ENCODE data around the gene CHCHD3. TPM values are rescaled to one million over a fixed set of nuclear protein-coding genes. Genes with fewer than 3 reads are reported as not detected.
A peak's percentile ranks its signal among the peaks of the same experiment; 100 is the strongest.
"Not testable (repeated sequence)": the region's sequence is repeated elsewhere in the genome, so short reads cannot be mapped to it uniquely, and the experiment has no call there.

The CHCHD3 gene
- total RNA-seq, 1 donor from 2014 or later, result 91.3 TPM

DNA sequence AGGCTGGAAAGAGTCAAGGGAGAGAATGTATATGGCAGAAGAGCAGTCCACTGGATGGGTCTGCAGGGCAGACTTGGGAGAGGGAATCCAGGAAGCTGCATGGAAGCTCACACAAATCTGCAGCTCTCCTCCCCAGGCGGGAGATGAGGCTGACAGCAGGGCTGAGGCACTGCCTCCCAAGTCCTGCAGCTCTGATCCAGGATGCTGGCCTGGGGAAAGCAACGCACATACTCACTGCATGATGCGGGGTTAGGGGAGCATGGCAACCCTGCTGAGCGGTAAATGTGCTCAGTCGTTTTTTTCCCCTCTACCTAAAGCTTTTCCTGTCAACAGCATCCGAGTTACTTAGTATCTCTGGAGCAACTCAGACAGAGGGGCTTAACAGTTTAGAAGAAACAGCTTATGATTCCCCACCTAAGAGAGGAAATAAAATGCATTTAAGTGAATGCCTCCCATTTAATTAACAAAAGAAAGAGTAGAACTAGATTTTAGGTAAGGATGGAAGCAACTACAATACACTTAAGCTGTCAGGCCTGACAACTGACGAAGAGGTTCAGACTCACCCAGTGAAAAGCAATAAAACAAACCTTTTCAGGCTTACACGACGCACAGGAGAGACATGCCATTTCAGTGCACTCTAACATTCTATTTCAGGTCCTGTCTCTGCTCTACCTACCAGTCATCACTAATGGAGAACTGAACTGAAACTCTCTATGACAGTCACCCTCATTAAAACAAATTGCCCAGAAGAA is 37.0 kb downstream of the CHCHD3 start:
- DNase-seq (ENCODE audit: low read depth, low spot score), result no peak

DNA sequence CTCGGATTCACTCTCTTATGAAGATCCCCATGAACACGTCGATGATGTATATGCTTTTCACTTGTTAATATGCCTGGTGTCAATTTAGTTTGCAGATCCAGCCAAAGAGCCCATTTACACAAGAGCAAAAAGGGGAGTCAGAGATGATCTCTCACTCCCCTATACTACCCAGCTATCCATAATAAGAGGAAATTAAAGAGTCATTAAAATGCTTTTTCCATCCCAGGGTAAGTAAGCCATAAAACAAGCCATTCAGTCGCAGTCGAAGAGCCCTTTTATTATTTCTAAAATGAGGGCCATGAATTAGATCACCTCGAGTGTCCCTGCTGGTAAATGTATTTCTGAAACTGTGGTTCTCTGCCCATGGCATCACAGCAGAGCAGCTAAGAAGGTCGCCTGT is 41.2 kb downstream of the CHCHD3 start:
- DNase-seq (ENCODE audit: low read depth, low spot score), result no peak

DNA sequence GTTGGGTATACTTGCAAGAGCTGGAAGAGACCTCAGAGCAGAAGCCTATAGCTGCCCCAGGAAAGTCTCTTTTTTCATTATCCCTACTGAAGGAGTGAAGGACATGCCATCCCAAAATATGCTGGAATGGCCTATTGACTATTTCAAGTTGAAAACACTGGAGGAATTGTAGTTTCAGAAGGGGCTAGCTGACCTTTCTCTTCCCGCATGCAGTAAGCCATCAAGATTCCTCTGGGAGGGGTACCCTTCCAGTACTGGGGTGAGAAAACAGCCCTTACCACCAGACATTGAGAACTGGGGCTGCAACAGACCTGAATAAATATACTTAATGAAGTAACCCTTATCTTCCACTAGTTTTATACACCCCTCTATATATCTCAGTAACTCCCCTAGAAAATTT is 41.7 kb downstream of the CHCHD3 start:
- no peak for DNase-seq (ENCODE audit: low read depth, low spot score)

DNA sequence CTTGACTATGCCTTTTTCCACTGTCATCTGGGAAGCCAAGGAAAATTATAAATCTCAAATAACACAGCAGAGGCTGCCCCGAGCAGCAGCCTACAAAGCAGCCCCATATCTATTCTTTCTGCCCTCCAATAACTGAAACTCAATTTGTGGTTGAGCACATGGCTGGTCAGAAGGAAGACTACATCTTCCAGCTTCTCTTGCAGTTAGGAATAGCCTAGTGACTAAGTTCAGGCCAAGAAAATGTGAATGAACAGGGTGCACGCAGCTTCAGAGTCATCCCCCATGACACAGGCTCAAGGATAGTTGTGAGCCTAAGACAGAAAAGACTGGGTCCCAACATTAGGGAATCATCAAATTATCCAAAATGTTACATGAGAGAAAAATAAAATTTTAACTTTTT is 42.3 kb downstream of the CHCHD3 start:
- no peak for DNase-seq (ENCODE audit: low read depth, low spot score)

DNA sequence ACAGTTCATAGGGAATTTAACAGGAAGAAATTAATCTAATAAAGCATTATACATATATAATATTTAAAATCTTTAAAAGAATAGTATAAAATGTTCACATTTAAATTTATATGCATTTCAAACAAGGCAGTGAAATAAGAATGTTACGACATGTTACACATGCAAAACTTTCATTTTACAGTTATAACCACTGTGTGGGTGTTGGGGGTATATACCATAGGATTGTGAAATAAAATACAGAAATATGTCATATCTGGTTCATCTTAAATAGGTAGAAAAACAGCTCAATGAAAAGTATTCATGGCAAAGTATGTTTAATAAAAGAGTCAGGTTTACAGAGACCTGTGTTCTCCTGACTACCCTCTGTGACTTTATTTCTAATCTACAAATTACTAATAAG is 45.6 kb downstream of the CHCHD3 start:
- no peak for DNase-seq (ENCODE audit: low read depth, low spot score)

DNA sequence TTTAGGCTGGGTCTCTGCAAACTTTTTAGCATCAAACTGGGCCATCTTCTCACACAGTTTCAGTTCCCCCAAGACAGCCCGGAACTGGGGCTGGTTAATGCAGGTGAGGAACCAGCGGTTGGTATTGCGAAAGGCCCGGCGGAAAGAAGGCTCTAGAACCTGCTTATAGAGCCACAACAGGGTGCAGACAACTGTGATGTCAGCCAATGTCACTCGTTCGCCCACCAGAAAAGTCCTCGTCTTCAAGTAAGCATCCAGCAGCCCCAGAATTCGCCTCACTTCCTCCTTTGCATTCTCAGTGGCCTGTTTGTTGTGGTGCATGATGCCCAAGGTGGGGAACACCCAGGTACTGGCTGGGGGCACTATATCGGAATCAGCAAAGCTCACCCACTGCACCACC is 46.6 kb downstream of the CHCHD3 start:
- DNase-seq (ENCODE audit: low read depth, low spot score), result not testable (repeated sequence)

DNA sequence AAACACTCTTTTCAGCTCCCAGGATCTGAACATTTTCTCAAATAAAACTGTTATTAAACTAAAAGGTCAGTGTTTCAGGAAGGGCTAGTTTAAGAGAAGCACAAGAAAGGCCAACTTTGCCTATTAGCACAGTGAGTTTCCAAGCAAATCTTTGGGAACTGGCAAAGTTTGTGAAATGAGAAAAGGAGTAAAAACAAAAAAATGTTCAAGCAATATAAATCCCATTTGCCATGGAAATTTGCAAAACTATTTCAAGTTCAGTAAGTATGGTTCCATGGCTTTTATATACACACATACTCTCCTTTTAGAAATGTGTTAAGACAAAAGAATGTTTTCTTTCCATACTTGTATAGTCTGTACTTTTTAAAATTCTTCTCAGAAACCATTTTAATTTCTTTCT is 51.5 kb downstream of the CHCHD3 start:
- DNase-seq (ENCODE audit: low read depth, low spot score), result no peak

DNA sequence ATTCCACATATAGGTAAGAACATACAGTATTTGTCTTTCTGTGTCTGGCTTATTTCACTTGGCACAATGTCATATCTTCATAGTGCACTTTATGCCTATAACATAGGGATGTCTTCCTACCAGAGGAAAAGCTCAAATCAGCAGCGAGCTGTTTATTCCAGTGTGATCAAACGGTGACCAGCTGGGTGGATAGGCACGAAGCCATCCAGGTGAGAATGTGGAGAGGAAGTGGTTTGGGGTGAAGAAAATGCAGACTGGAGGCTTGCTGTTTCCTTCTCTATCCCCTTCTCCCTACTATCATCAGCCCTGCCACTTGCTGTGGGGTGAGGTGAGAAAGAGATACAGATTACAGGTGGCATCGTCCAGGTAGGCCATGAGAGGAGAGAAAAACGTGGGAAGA is 52.4 kb downstream of the CHCHD3 start:
- DNase-seq (ENCODE audit: low read depth, low spot score), result no peak

DNA sequence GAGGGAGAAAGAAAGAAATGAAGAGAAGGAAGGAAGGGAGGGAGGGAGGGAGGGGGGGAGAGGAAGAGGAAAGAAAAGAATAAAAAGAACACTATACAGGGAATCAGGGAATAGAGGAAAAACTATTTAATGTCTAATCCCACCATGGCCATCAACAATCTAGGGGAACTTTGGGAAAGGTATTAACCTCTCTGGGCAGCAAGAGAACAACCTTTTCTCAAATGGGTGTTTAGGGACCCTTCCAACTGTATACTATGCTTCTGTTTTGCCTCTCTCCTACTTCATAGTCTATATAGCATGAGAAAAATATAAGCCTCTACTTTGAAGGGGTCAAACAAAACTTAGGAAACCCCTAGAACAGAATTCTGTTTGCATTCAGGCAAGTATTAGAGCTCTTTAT is 54.5 kb downstream of the CHCHD3 start:
- no peak for DNase-seq (ENCODE audit: low read depth, low spot score)

DNA sequence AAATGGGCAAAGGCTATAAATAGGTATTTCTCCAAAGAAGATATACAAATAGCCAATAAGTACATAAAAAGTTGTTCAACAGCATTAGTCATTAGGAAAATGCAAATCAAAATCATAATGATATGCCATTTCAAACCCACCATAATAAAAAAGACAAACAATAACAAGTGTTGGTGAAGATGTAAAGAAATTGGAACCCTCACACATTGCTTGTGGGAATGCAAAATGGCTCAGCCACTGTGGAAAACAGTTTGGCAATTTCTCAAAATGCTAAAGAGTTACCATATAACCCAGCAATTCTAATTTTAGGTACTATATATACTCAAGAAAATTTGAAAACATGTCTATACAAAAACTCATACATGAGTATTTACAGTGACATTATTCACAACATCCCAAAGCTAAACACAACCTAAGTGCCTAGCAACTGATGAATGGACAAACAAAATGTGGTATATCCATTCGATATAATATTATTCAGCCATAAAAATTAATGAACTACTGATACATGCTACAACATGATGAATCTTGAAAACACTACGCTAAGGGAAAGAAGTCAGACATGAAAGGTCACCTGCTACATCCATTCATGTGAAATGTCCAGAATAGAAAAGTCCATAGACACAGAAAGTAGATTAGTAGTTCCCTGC is 55.6 kb downstream of the CHCHD3 start:
- no peak for DNase-seq (ENCODE audit: low read depth, low spot score)

DNA sequence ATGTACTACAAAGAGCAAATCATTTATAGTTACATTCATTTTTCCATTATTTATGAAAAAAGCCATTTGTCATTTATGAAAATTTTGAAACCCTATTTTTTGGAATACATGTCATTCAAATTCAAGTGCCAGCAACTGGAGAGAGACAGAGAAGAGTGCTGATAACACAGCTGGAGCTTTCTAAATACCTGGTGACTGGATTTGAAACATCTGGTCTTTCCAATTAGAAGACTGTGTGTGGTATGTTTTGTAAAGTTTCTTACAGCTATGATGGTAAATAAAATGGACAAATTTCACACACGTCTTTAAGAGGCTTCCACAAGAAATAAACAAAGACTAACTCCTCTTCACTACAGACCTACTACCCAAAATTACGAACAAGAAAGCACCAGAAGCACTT is 56.8 kb downstream of the CHCHD3 start:
- no peak for DNase-seq (ENCODE audit: low read depth, low spot score)

DNA sequence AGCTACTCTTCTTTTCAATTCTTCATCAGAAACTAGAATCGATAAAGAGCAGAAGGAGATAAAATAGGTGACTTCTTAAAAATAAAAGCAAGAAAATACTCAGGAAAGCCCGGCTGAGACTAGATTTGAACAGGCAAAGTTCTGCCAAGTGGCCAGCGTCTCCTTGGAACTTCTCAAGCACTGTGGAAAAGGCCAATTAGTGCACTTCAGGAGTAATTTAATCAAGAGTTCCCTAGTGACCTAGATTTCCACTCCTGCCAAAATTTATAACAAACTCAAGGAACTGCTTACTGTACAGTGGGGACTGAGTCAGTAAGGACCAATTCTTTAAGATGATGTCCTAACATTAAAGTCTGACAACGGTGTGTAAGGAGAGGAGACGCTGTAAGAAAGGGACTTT is 57.3 kb downstream of the CHCHD3 start:
- DNase-seq (ENCODE audit: low read depth, low spot score), result no peak

DNA sequence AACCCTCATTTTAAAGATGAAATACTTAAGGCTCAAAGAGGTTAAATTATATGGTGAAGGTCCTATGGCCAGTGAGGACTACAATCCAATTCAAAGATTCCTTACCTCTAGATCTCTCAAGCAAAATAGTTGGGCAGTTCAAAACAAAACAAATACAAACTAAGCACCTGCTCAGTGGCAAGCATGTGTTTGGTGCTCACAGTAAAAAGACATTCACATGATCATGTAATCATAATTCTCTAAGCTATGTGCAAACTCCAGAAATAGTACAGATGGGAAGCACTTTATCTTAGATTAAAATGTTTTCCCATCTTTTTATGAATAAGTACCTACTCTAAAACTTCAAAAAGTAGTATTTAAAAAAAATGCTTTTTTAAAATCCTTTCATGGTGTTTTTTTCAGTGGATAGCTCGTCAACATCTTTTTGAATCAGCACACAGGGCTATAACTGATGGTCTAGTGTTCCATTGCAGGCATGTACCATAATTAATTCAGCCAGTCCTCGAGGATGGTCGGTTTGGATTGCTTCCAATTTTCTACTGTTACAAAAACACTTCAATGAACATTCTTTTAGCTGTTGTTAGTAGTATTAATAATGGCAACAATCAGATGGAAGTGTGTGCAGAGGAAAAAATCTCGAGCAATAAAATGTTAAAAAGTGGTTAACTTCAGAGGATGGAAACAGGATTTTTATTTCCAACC is 58.4 kb downstream of the CHCHD3 start:
- DNase-seq (ENCODE audit: low read depth, low spot score), result no peak

DNA sequence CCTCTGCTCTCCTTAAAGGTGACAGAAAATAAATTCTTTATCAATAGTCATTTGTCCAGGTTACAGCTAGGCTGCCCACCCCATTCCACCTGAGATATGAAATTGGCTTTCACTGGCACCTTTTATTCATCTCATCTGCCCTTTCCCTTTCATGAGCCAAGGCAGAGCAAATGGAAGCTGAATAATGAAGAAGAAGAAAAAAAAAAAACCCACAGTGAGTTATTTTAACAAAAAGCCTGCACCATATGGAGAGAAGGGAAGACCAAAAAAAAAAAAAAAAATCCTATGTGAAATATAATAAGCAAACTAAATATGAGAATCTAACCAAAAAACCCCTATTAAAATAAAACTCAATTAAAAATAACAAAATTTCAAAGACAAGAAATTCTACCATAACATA is 59.2 kb downstream of the CHCHD3 start:
- DNase-seq (ENCODE audit: low read depth, low spot score), result no peak

DNA sequence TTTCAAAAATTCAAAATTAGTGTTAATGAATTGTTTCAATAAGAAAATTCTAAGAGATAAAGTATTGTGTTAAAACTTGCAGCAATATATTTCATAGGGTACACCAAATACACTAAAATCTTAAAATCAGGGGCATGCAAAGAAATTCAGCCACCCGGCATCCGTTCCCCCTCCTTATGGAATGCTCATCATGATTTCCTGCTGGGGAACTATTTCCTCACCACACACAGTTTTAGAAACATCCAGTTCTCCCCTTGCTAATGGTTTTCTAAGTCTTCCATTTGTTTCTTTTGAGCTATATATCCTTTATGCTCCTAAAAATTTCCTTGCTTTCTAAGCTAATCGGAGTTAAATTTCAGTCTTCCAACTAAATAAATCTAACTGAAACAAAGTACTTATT is 60.7 kb downstream of the CHCHD3 start:
- DNase-seq (ENCODE audit: low read depth, low spot score), result no peak

DNA sequence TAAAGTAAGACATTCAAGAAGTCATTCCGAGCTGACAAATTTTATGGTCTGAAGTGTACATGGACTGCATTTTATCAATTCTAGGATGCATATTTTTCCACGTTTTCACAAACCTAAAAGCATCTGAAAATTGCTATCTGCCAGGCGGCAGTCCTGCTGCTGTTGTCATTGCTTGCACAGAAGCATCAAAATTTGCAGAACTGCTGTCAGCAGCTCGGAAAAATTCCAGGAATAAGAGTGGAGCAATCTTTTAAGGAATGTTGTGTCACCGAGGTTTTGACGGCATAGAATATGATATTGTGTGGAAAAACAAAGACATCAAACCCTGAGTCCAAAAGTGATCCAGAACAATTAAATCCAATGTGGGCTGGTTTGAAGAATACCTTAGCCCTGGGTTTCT is 61.4 kb downstream of the CHCHD3 start:
- DNase-seq (ENCODE audit: low read depth, low spot score), result no peak

DNA sequence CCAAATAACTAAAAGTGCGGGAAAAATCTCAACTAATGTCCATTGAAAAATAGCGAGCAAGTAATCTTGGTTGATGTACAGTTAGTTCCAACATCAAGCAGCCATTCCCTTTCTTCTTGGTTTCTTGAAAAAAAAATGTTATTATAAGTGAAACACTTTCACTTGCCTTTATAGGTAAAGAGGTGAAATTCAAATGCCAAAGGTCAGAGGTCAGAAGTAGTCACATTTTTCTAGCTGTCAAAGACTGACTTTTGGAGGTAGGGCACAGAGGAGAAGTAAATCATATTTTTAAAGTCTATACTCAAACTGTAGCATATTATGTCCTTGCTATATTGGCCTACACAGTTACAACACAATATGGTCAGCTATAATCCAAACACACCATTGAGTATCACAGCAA is 62.3 kb downstream of the CHCHD3 start:
- no peak for DNase-seq (ENCODE audit: low read depth, low spot score)

DNA sequence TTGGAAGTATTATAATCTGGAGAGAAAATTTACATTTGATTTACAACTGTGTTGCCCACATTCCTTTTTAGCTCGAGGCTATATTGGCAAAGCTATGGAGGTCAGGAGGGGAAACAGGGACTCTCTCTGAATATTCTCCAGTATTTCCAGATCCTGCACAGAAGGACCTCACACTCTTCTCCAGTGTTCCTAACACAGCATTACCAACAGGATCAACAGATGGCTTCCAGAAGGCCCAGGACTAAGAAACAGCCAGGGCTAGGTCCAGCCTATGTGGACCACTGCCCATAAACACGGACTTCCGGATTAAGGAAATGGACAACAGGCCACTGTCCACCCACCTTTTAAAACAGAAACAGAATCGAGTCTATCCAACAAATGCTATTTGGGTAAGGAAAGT is 65.3 kb downstream of the CHCHD3 start:
- no peak for DNase-seq (ENCODE audit: low read depth, low spot score)

DNA sequence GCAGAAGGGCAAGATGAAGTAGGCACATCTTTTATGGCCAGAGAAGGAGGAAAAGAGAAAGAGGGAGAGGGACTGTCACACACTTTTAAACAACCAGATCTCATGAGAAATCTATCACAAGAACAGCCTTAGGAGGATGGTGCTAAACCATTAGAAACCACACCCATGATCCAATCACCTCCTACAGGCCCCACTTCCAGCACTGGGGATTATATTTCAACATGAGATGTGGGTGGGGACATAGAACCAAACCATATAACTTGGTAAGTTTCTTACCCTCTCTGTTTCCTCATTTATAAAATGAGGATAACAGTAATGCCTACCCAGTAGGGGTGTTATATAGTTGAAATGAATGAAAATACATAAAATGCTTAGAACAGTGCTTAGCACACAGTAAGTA is 66.0 kb downstream of the CHCHD3 start:
- no peak for DNase-seq (ENCODE audit: low read depth, low spot score)

DNA sequence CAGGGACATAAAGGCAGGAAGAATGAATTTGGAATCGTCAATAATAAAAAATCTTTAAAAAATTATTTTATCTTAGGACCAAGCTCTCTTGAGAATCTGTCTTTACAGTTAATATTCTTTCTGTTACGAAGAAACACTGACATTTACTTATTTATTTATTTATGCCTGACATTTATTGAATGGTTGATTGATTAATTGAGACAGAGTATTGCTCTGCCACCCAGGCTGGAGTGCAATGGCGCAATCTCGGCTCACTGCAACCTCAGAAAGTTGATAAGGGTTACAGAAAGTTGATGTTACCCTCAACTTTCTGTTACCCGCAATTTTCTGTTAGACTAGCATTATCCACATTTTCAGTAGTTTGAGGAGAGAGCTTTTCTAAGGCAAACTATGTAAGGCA is 70.1 kb downstream of the CHCHD3 start:
- no peak for DNase-seq (ENCODE audit: low read depth, low spot score)

DNA sequence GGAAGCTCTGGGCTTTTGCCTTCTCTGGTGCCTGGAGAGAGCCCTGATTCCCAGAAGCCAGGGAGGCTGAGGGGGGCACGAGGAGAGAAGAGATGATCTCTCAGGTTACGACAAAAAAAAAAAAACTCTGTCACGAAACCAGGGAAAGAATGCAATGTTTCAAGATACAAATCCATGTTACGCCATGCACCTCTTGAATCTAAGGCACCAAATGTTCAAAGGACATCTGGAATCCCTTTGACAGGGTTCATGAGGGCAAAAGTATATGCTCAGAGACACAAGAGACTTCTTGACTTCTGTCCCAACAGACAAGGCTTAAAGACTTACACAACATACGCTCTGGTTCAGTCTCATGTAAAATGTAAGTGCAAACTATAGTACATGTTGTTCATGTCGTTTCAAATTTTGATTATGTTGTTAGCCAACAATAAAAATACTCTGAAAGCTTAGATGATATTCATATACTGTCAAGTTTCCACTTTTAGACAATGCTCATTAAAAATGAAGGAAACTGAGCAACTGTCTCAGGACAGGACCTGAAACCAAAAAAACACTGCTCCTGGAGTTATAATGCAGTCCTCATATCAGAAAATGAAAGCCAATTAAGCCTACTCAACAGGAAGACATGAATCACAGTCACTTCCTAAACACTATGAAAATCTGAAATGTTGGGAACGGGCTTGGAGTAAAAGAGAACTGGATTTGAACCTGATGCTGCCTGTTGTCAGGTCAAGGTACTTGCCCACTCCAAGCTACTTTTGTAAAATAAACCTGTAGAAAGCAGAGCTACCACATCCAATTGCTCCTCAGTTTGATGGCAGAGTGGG is 72.3 kb downstream of the CHCHD3 start:
- peak; percentile 22 for DNase-seq (ENCODE audit: low read depth, low spot score)

DNA sequence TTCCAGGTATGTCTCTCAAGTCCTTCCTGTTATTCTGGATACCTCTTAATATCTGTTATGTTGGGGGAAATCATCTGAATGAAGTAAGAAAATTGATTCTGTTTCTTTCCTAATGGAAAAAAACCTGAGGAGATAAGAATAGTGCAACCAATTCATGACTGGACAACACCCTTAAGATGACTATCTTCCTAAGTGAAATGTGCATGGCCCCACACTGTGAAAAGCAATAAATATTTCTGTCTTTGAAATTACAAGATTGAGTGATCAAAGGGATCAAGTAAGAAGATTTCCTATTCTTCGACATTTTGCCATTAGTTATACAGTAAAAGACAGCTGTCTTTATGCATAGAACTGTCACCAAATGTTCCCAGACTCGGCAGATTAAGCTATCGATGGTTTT is 73.9 kb downstream of the CHCHD3 start:
- no peak for DNase-seq (ENCODE audit: low read depth, low spot score)

All from pulmonary artery endothelial cell (primary cell).